NOMO-1 (cell line): ENCODE measurements around the gene DLG4.

Source experiments
- DNase-seq, 2 experiments: peaks; one replicate each; lab custom pipeline; 2025; ENCODE audit not compliant: unreplicated experiment in 2 of 2; lab: John Stamatoyannopoulos, UW

The DLG4 gene

GRCh38 chr17:7219812-7220592 lies at the start of gene DLG4, which contains the start of gene ACADVL:
TSS of gene DLG4 (minus strand) at chr17:7219836.
TSS of gene ACADVL (plus strand) at chr17:7219938. CDS start at chr17:7219985, 47 bp downstream.
- DNase-seq: peak; percentile 72 to 79

- no peak for DNase-seq
These were observed 47.1 kb upstream of the DLG4 start for GRCh38 chr17:7266784-7267183.

GRCh38 chr17:7263801-7264078 lies 44.1 kb upstream of the DLG4 start:
- no peak for DNase-seq

- DNase-seq: peak in 1 of 2 experiments; percentile 28
These were observed 43.5 kb upstream of the DLG4 start for GRCh38 chr17:7262935-7263800.

GRCh38 chr17:7262192-7262934 lies 42.7 kb upstream of the DLG4 start, which contains the start of gene CLDN7:
TSS of gene CLDN7 (minus strand) at chr17:7262478. CDS start at chr17:7262043, 435 bp downstream.
- no peak for DNase-seq

GRCh38 chr17:7261379-7262191 lies 41.9 kb upstream of the DLG4 start:
- no peak for DNase-seq

GRCh38 chr17:7260651-7261378 lies 41.2 kb upstream of the DLG4 start:
- no peak for DNase-seq

GRCh38 chr17:7260151-7260550 lies 40.5 kb upstream of the DLG4 start:
- no peak for DNase-seq

- DNase-seq: no peak
These were observed 39.9 kb upstream of the DLG4 start for GRCh38 chr17:7259555-7259889.

GRCh38 chr17:7258731-7259554 lies 39.3 kb upstream of the DLG4 start:
- DNase-seq: no peak

GRCh38 chr17:7256766-7257456 lies 37.3 kb upstream of the DLG4 start:
- DNase-seq: no peak

- DNase-seq: no peak
These were observed 34.9 kb upstream of the DLG4 start for GRCh38 chr17:7254511-7254910.

- DNase-seq: no peak
These were observed 33.4 kb upstream of the DLG4 start for GRCh38 chr17:7253082-7253481.

- peak; percentile 89 to 90 for DNase-seq
These were observed 32.8 kb upstream of the DLG4 start, which contains the start of gene ELP5 for GRCh38 chr17:7252176-7253043. TSS of gene ELP5 (plus strand) at chr17:7252215. CDS start at chr17:7252551, 336 bp downstream.

- DNase-seq: peak; percentile 95 to 98
These were observed 32.1 kb upstream of the DLG4 start, which contains the start of gene CTDNEP1 for GRCh38 chr17:7251661-7252175. TSS of gene CTDNEP1 (minus strand) at chr17:7251734. CDS start at chr17:7251296, 438 bp downstream.

GRCh38 chr17:7250695-7251627 lies 31.3 kb upstream of the DLG4 start:
- DNase-seq: no peak
